T-helper 1 cell treated with Interleukin-12 subunit alpha and Interleukin-12 subunit beta and Interleukin-4 antibody, amounts not matched to agents 30 ng/mL and 1 ng/mL, for 36 hours (primary cell): ENCODE measurements around the gene COL19A1. TPM values are rescaled to one million over a fixed set of nuclear protein-coding genes. Genes with fewer than 3 reads are reported as not detected.

Experiments used
- intact Hi-C: fragments of 100-400 bp; cut with micrococcal nuclease; formaldehyde crosslinking; loops from one replicate; pipeline ENCODE4 v1.15.1; 2024
- total RNA-seq: library from RNA; stranded (reverse); gene quantifications from 2 replicates; pipeline ENCODE4 v1.2.3, GENCODE V29; 2022

The COL19A1 gene
- total RNA-seq, 1 donor from 2014 or later, result not detected

GRCh38 chr6:70163795-70164194 lies 297.4 kb downstream of the COL19A1 start:
- intact Hi-C loops, result no loop called here

GRCh38 chr6:70164556-70164955 lies 298.2 kb downstream of the COL19A1 start:
- intact Hi-C loops, result no loop called here

DNA sequence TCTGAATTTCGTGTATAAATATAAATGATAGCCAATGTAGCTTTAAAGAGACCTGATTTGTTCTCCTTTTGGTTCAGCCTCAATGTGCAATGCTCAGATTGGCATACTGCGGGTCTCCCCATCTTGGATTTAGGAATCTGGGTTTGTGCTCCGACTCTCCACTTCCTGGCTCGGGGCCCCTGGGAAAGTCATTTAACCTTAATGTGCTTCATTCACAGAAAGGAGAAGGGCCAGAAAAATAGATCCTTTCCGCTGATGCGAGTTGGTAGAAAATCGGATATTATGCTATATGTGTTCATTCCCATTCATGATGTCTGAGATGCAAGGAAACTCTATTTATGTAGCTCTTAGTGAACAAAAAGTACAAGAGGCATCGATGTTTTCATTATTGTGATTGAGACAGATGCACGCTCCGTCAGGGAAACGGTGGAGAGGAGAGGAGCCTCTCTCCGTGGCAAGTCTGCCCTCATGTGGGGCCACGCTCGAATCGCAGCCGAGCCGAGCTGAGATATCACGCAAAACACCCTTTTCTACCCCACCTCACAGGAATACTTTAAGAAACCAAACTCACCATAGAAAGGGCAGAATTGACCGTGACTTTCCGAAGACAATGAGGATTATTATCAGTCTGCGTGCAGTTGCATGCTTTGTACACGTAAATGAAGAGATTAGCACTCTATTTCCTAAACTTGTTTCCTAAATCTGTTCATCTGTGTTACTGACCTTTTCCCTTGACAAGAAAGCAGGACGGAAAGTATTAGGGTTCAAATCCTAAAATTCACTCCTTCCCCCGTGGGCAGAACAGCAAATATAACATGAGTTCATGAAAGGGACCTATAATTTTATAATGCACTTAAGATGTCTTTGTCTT lies 300.0 kb downstream of the COL19A1 start:
- intact Hi-C loops, result loop anchor here (1.0 to 5.0 kb wide), 3 partner anchors 331 to 1529 kb away; partner anchors contain the start of gene ADGRB3

DNA sequence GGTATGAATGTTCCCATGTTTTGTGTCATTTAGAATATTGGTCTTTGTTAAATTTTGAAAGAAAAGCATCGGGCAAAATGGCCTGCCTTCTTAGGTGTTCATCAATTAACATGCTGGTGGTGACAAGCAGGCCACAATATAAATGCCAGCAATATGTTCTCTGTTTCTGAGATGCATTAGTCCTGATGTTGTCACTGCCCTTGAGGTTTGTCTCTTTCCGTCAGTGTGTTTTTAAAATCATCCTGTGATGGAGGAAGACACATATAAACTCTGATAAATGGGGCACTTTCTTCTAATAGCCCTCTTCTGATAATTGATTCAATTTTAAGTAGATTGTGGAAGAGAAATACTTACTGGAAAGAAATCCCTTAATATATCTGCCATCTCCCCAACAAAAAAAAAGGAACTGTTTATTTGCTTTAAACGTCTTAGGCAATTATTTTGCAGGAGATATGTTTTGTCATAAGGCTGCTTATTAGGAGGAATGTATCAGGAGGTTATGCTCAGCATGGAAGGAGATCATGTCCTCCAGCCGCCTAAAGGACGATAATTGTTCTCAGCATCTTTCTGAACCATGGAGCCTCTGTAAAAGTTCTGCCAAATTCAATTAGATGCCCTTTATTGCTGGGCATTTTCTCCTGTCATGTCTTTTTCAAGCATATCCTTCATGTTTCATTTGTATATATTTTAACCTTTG lies 302.5 kb downstream of the COL19A1 start:
- intact Hi-C loops, result loop anchor here (5.0 kb wide), 1 partner anchor 1532 kb away; the partner anchor contains the start of gene ADGRB3

- intact Hi-C loops, result no loop called here
Measured at GRCh38 chr6:70171236-70171635, 304.9 kb downstream of the COL19A1 start.

GRCh38 chr6:70172252-70172651 lies 305.9 kb downstream of the COL19A1 start:
- intact Hi-C loops, result no loop called here

DNA sequence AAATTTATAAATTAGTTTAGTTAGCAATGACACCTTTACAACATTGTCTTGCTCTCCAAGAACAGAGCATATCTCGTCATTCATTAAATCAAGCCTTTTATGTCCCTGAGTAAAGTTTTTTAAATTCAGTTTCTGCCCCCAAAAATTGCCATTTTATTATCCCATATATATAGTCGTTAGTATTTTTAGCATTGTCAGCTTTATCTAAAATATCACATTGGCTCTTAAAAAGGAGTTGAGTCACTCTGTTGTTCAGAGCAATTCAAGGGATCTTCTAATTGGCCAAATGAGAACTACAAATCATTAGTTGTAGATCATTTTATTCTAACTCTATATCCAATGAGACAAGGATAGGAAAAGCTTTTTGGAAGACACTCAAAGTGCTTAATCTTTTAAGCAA lies 309.4 kb downstream of the COL19A1 start:
- intact Hi-C loops, result no loop called here

GRCh38 chr6:70176842-70177550 lies 310.6 kb downstream of the COL19A1 start:
- intact Hi-C loops, result no loop called here

DNA sequence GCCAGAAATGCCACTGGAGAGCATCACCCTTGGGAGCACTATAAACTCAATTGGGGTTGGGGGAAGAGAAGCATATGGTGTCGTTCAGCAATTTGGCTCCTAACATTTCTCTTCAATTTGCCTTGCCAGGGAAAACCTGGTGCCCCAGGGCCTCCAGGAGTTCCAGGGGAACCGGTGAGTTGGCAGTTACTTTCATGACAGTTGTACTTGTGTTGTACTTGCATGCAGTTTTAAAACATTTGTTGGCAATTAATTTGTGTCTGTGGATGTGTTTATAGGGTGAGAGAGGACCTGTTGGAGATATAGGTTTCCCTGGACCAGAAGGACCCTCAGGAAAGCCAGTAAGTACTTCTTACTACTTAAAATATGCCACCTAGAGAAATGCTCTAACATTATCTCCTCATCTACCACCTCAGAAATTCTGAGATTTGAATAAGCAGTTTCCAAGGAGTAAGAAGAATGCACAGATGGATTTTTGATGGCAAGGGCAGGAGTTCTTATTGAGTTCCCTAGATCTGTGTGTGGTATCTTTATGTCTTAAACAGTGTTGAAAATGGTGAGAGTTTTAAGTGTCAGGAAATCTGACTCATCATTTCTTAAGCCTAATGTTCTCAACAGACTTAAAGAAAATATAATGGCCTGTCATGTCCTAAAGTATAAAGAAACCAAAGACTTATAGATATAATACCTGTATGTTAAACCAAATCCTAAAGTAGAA lies 314.0 kb downstream of the COL19A1 start:
- intact Hi-C loops, result no loop called here

GRCh38 chr6:70180901-70181599 lies 314.7 kb downstream of the COL19A1 start:
- intact Hi-C loops, result no loop called here

DNA sequence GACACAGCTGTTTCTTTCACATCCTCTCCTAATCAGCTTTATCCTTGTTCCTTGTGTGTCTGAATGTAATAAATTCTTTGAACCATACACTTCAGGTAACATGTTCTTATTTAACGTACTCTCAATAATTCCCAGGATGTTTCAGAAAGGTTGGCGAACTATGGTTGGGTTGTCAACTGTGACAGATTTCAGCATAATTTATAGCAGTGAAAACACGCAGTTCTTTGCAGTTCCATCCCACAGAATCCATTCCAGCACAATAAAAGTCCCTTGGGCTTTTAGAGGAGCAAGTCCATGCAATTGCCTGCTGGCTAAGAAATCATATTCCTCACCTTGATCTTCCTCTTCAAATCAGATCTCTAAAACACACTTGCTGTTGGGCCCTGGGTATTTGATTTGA lies 317.2 kb downstream of the COL19A1 start:
- intact Hi-C loops, result no loop called here

DNA sequence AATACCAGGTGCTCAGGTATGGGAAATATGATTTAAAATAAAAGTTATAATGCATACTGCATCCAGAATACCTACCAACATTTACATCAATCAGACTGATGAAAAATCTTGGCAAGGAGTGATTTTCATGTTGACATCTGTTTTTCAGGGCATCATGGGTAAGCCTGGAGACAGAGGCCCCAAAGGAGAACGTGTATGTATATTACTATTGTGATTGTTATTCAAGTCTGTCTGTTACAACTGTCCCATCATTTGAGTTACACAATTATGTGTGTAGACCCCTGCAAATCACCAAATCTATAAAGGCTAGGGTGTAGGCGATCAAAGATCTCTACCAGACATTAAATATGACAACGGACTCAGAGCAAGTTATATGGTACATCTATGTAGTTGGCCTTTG lies 318.4 kb downstream of the COL19A1 start:
- intact Hi-C loops, result no loop called here

- intact Hi-C loops, result no loop called here
Measured at GRCh38 chr6:70186461-70186860, 320.1 kb downstream of the COL19A1 start.

DNA sequence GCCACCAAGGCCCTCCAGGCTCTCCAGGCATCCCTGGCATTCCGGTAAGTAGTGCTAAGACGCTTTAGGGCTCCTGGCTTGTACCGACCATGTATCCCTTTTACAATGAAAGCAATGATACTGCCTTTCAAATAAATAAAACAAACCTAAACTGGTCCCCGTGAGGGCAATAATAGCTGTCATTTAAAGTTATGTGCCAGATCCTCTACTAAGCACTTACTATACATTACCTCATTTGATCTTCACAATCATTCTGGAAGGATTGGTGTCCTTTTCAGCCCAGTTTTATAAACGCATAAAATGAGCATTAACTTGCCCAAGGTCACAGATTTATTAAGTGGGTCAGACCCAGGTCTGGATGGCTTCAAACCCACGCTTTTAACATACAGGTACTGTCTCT lies 321.8 kb downstream of the COL19A1 start:
- intact Hi-C loops, result no loop called here

DNA sequence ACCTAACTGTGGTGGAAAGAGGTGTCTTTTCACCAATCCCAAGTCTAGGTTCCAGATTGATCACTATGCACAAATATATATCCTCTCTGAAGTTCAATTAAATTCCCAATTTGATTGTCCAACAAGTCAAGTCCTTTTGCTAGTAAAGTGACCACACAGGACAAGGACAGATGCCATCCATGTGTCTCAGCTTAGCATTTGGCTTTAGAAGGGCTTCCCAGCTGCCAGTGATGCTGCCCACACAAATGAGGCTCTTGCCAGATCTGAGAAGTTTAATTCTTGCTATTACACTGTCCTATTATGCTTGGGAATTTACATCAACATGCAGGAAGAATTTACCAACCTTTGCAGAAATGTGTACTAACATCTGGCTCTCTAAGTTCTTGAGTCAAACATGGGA lies 328.1 kb downstream of the COL19A1 start:
- intact Hi-C loops, result no loop called here

DNA sequence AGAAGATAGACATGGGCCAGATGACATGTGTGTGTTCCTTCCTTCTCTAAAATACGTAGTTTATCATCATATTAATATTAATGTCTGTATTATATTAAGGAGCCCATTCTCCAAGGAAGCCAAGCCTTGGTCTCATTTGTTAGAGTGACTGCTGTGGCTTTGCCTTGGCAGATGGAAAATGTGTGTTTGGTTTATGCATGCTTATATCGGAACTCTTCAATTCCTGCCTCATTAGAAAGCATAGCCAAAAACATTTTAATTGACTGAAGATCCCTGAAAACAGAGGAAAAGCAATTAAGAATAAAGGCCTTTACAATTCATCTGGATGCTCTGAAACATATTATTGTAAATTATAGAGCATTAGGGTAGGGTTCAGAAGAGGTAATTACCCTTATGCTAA lies 330.2 kb downstream of the COL19A1 start:
- intact Hi-C loops, result no loop called here

DNA sequence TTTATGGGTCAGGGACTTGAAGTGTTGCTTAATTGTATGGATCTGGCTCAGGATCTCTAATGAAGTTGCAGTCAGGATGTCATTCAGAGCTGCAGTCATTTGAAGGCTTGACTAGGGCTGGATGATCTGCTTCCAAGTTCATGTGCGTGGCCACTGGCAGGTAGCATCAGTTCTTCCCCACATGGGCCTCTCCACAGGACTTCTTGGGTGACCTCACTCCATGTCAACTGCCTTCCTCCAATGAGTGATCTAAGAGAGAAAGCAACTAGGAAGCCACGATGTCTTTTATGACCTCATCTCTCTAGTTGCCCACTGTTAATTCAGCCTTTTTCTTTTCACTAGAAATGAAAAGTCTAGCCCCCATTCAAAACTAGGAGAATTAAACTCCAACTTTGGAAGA lies 332.4 kb downstream of the COL19A1 start:
- intact Hi-C loops, result no loop called here

DNA sequence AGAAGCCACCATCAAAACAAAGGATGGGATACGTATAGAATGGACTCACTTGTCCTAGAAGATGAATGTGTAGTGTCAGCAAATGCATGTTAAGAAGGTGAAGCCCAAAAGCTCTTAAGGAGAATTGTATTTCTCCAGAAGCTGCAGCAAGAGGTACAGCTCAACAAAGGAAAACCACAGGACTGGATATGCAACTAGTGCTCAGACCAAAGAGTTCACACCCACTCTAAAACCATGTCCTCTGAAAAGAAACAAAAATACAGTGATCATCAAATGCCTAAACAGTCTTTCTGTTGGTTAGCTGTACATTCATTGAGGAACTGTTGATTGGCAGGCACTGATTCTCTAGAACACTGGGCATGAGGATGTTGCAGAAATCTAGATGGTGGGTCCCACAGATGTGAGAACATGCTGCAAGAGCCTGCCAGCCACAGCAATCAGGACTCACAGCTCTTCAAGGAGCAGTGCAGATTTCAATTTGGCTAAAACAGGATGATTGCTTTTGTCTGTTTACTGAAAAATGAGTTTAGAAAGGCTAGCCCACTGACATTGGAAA lies 342.0 kb downstream of the COL19A1 start:
- intact Hi-C loops, result no loop called here

- intact Hi-C loops, result no loop called here
Measured at GRCh38 chr6:70210462-70210861, 344.1 kb downstream of the COL19A1 start.

DNA sequence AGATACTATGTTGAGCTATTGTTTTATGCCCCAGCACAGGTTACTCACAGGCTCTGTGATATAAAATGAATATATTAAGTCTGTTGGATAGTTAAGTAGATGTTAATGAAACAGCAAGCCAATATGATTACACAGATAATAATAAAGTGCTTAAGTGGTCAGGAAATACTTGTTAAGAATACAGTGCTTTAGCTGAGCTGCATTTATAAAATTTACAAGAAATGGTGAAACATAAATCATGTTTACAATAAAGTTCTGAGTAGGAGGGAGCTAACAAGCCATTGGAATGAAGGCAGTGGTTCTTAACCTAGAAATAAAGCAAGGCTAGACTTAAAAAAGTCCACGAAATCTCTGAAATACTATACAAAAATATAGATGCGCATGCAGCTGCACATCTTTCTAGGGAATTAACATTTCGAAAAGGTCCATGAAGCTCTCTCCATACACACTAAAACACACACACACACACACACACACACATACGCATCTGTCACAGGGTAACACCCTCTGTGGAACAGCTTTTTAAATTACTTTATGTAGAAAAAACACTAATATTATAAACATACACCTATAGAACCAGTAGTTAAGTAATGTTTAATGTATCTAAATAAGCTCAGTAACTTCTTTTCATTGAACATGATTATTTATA lies 349.2 kb downstream of the COL19A1 start:
- intact Hi-C loops, result no loop called here
